Prostate gland (tissue), 2 donors: ENCODE data around the gene THOP1.

Source experiments
- CTCF ChIP-seq, 4 experiments: fragments of 200-600 bp in 2 of 4; fragments of 450-650 bp in 2 of 4; sonication (generic) in 2 of 4; IDR thresholded peaks; 1 replicate in 3 of 4; 2 replicates in 1 of 4; pipeline ENCODE4 v1.5.1; 2016 to 2019; ENCODE audit warnings: antibody characterized with exemption in 4 of 4, mild to moderate bottlenecking in 2 of 4, moderate library complexity in 2 of 4
- POLR2A ChIP-seq: fragments of 450-650 bp; IDR thresholded peaks from one replicate; pipeline ENCODE4 v1.6.1; 2016; ENCODE audit warnings: antibody characterized with exemption, mild to moderate bottlenecking
- POLR2AphosphoS5 ChIP-seq: sonication (generic); formaldehyde crosslinking; IDR thresholded peaks from one replicate; pipeline ENCODE4 v1.6.1; 2017; ENCODE audit warnings: antibody characterized with exemption

- TF ChIP-seq CTCF (IDR thresholded peaks at IDR 0.05): no peak
- TF ChIP-seq POLR2A: no peak
- TF ChIP-seq POLR2AphosphoS5: no peak
Observed at GRCh38 chr19:2755448-2755705, 29.9 kb upstream of the THOP1 start.
